Measurements from ENCODE around the gene EIPR1.
"Not testable (repeated sequence)": the region's sequence is repeated elsewhere in the genome, so short reads cannot be mapped to it uniquely, and the experiment has no call there.

EIPR1 gene

DNA sequence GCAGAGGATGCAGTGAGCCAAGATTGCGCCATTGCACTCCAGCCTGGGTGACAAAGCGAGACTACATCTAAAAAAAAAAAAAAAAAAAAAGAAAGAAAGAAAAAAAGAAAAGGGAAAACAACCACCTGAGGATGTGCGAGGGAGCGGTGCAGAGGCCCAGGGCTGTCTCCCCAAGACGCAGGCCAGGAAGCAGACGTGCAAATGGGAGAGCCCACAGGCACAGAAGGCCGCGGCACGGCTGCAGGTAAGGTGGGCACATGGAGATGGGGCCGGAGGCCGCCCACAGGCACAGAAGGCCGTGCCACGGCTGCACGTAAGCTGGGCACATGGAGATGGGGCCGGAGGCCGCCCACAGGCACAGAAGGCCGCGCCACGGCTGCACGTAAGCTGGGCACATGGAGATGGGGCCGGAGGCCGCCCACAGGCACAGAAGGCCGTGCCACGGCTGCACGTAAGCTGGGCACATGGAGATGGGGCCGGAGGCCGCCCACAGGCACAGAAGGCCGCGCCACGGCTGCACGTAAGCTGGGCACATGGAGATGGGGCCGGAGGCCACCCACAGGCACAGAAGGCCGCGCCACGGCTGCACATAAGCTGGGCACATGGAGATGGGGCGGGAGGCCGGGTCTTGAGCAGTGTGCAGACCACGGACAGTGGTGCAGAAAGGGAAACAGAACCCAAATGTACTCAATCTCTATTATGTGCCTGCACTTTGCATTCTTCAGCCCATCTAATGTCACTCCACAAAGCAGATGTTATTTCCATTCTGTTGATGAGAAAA is 93.6 kb downstream of the EIPR1 start:
- not testable (repeated sequence) for DNase-seq

DNA sequence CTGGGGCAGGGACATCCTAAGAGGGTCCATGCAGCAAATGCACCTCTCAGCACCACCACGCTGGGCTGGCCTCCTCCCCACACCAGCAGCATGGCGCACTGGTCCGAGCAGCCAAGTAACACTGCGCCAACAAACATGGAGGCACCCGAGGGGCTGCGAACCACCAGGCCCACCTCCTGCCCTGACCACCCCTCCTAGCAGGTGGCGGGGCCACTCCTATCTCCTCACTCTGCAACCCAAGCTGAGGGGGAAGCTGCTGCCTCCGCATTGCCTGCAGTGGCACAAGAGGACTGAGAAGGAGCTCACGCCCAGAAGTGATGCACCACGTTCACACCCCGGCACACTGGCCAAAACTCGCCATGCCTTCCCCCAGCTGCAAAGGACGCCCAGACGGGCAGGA is 94.4 kb downstream of the EIPR1 start:
- no peak for DNase-seq

DNA sequence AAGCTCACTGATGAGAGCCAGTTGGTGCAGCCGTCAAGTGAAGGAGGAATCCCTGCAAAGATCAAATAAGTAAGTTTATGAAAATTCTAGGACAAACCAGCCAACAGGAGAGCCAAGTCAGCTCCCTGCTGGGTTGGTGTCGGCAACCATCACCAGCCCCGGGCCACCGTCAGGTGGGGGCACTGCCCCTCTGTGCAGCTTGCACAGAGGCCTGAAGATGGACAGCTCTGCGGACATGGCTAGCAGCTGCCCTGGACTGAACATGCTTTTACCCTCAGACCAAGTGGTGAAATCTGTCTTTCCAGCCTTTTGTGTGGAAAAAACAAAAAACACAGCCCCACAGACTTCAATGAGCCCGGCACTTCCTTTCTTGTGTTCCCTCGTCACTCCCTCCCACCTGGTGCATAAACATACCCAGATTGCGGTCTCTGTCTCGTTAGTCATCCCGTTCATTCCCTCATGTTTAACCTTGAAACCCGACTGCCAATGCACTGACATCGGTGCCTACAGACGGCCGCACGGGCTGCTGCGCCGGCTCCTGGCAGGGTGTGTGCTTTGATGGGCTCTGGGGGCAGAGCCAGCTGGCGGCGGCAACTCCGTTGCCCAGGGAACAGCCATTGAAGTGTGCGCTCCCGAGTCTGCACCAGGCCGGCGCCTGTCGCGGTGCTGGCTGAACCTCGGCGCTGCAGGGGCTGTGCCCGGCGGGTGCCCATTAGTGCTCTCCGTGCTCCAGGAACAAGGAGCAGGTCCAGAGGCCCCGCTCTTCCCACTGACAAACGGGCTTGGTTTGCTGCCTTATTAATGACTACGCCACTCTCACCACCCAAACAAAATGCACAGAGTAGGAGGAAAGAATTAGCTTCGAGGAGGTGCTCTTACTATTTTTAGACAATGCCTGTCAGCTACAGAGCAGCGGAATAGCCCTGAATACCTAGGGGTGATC is 95.3 kb downstream of the EIPR1 start:
- DNase-seq = no peak

DNA sequence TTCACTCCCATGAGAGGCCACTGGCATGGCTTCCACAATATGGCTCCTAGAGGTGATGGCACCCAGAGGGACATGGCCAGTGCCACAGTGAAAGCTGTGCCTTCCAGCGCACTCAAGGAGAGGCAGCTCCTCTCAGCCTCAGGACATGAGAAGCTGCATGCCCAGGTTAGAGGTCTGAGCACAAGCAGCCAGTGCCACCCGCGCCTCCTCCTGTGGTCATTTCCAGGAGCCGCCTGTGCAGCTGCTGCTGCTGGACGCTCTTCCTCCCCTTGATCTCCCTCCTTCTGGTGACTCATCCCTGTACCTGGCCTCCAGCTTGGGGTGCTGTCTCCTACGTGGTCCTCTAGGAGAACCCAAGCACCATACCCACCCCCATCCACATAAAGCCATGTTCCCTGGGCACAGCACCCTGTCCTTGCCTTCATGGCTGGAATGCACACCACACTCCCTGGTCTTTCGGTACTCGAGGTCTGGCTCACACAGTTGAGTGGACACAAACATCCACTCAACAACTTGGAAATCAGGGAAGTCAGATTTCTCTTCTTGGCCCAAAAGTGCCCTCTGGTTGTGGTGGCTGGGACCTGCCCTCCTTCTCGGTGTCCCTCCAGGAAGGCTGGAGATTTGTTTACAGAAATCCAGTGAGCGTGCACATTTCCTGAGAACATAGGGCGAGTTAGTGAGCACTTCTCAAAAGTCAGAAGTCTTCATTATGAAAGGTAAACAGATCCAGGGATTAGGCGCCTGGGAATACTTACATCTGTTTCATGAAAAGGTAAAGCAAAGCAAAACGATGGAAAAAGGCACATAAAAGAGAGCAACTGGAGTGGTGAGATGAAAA is 96.7 kb downstream of the EIPR1 start:
- no peak for DNase-seq

DNA sequence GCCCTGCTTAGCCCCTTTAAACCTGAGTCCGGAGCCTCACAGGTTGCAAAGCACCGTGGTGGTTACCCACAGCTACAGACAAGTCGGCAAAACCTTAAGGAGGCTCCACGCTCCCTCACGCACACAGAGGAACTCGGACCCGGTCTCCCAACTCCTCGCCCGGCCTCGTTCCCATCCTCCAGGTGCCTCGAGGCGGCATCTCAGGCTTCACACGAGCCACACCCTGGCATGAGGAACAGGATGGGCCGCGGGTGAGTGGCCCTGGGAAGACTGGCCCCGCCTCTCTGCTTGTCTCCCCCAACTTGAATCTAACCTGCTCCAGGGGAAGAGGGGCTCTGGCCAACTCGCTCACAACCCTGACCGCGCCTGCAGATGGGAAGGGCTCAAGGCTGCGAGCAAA is 97.4 kb downstream of the EIPR1 start:
- DNase-seq = no peak

DNA sequence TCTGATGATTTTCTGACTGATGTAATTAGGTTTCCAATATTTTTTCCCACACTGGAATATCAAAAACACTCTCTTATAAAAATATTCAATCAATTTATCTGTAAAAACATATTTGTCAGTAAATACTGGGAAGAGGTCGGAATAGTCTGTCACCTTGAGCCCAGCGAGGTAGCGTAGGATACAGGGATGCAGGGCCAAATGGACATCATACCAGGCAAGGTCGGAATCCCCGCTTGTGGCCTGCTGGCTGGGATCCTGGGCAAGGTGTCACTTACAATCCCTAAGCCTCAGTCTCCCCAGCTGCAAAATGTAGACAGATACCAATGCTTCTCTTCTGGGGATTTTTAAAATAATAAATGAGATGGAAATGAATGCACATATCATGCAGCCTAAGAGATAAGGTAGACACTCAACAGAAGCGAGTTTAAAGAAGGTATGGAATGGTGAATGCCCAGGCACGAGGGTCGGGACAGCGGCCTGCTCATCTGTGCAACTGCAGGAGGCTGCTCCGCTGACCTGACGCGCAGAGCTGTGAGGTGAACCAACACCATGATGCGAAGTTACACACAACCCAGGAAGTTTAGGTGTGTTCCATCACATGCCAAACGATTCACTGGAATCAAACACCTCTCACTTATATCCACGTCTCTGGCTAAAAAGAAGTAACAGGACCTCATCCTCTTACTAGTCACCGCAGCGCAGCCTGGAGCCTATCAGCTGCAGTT is 98.2 kb downstream of the EIPR1 start:
- DNase-seq = no peak

DNA sequence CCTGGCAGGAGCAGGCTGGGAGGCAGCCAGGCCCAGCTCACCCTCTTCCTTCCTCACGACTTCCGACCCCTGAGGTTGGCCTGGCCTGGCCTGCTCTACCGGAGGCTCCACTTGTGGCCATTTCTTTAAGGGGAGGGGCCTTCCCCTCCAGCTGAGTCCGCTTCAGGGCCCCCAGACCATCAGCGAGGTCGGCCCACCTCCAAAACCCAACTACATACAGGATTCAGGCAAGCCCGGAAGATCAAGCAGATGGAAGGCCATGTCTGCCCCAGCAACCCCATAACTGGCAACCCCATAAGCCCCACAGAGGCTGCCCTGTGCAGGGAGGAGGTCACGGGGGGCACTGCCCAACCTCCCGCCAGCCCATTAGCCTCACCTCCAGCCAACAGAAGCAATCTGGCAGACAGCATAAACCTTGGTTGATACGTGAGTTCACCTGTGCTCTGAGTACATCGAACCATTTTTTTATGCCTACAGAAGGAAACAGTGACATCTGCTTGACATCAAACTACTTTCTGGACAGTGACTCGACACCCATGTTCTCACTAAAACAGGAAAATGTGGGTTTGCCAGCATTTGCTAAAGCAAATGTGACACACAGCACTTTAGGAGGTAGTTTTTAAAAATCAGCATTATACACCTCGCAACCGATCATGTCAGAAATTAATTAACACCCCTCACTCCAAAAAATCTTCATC is 98.9 kb downstream of the EIPR1 start:
- DNase-seq = no peak

DNA sequence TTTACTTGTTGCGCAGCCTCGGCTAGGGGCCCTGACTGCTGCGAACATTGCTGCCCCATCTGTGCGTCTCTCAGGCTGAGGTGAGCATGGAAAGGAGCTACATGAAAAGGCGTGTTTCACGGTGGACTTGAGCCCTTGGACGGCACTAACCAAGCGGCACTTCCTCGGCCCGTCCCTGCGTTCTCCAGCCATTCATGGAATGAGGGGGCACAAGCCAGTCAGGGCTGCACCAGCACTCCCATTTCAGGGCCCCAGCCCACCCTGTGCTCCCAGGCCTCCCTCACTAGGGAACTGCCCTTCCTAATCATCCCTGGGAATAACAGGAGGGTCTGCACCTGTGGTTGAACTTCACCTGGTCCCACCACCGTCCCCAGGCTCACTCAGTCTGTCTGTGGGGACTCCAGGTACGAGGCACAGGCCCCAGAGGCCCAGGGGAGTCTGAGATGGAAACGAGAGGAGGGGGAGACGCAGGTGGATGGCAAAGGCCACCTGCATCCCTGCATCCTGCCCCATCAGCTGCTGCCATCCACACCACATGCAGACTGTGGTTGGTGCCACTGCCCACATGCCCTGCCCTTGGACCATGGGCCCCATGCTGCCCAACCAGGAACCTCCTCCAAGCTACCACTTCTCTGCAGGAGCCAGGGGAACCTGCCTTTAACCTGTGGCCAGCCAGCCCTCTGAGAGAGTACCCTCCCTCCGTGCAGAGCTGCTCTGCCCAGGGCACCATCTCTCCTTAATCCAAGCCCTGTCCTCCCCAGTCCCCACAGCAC is 99.7 kb downstream of the EIPR1 start:
- no peak for DNase-seq

DNA sequence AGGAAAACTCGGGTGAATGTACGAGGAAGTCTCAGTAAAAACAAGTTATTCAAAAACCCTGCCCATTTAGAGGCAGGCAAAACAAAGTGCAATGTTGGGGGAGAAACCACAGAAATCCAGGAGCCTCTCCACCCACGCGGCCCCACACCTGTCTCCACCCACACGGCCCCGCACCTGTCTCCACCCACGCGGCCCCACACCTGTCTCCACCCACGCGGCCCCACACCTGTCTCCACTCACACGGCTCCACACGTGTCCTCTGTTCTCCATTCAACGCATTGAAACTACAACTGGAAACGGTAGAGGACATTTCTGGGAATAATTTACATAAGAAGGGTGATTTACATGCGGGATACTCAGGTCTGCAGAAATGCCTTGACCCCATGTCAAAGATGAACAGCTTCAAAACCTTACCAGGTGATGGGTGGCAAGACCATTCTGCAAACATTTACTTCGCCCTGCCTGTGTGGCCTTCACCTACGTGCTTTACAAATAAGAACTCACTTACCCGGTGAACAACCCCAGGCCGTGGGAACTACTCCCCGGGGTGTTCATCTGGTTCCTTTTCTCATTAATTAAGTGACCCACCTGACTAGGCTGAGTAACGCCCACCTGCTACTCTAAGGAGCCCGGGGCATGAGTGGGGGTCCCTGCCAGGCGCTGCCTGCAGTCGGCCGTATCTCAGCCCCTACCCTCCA is 100.4 kb downstream of the EIPR1 start:
- no peak for DNase-seq

DNA sequence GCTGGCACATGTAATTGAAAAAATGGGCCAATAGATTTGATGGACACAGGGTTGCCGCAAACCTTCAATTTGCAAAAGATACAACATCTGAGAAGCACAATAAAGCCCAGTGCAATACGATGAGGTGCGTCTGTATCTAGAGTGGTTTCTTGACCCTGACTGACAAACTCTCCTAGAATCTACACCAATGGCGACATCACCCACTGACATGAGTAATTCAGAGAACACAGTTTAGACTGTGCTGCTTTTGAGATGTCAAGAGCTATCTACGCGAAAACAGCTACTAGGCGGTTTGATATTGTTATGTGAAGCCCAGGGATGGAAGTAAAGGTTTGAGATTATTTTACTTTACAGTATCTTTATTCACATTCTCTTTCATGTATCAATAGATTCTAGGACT is 104.9 kb downstream of the EIPR1 start:
- no peak for DNase-seq

DNA sequence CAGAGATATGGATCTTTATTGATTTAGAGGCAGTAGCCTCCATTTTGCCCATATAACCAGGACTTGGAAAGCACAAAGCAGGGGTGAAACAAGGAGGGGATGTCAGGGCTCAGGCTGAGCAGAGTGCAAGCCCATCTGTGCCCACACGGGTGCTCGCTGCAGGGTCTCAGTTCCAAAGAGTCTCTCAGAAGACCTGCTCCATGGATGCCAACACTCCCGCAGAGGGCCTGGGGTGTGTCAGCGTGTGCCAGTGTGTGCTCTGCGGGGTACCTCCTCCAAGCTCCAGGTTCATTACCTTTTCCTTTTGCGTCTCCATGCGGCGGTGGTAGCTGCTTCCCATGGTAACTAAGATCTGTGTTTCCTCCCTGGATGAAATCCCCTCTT is 107.5 kb downstream of the EIPR1 start:
- DNase-seq = no peak

DNA sequence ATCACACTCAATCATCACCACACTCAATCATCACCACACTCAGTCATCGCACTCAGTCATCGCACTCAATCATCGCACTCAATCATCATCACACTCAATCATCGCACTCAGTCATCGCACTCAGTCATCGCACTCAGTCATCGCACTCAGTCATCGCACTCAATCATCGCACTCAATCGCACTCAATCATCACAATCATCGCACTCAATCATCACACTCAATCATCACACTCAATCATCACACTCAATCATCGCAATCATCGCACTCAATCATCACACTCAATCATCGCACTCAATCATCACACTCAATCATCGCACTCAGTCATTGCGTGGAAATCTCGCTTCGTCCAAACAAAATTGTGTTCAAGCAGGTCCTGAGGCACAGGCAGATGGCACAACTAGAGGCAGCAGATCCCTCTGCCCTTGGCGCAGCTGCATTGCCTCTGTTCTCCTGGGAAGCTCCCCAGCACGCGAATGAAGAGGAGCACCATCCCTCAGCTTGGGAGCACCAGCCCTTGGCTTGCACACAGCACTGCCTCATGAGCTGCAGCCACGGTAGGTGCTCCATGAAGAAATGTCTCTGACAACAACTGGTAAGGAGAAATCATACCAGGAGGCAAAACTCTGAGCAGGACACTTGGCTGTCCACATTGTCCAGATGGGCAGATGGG is 108.1 kb downstream of the EIPR1 start:
- DNase-seq = no peak

DNA sequence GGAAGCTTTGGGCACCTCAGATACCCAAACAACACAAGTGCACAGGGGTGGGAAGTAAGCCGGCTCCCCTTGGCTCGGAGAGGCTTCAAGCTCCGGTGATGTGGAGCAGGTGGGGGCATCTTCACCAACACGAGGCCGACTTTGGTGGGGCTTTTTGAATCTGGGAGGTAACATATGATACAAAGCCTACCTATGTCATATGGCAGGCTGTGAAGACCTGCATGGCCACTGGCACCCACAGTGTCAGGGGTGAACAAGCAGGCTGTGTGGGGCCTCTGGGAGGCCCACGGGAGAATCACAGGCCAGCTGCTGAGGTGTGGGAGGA is 109.0 kb downstream of the EIPR1 start:
- DNase-seq = no peak

DNA sequence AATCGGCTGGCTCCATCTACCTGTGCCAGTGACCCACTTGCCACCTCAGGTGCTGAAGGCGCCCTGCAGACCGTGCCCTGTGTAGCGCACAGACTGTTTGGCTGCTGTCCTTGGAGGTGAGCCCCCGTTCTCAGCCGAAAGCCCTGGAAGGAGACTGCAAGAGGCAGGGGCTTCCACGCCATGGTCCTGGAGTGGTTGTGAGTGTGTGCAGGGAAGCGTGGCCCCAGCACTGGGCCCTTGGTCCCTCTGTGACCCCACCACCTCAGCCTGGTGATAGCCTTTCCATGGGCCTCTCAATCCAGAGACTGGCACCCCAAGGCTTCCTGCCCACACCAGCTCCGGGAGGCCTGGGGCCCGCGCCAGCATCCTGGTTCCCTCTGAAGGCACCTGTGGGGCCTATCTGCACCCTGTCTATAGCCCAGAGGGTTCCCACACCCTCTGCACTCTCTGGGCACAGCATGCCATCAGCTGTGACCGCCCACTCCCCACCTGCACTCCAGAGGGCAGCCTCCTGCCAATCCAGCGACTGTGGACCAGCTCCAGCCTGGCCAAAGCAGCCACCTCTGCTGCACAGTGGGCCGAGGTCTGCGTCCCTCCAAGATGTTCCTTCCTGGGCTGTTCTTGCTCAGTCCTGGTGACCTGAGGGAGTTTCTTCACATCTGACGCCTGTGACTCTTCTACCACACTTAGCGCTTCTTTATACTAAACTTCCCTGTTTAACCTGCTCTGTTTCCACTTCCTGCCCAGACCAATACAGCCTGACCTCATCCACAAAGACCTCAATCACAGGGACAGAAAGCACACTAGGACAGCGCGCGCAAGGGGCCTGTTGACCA is 109.5 kb downstream of the EIPR1 start:
- no peak for DNase-seq

DNA sequence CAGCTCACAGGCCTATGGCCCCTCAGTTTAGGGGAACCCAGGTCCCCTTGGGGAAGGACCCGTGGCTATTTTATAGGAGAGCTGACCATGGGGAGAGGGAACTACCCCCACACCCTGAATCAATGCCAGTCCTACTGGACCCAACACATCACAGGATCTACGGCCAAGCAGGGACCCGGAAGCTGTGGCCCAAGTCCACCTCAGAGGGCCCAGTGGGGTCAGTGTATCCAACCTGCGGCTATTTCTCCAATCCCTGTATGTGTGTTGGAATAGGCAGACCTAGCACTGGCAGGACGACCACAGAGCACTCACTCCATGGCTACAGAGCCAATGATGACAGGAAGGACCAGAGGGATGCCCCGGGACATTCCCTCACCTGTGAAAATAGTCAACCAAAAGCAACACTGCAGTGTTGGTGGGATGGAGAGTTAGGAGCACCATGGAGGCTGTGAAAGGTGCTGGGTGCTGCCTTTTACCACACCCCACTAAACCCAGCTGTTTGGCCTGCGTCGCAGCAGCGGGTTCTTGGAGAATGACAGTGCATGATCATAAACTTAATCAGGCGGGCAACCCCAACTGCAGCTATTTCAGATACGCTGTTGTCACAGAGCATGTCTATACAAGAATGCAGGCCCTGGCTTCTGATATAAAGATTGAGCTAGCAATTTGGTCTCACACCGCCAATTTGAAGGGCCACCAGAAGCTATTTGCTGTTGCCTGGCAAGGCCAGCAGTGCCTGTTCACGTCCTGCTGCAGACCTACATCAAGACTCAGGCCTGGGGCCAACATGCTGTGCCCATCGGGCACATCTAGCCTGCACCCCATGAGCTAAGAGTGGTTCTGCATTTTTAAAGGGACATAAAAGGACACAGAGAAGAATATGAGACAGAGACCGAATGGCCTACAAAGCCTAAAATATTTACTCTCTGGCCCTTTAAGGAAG is 110.4 kb downstream of the EIPR1 start:
- no peak for DNase-seq

DNA sequence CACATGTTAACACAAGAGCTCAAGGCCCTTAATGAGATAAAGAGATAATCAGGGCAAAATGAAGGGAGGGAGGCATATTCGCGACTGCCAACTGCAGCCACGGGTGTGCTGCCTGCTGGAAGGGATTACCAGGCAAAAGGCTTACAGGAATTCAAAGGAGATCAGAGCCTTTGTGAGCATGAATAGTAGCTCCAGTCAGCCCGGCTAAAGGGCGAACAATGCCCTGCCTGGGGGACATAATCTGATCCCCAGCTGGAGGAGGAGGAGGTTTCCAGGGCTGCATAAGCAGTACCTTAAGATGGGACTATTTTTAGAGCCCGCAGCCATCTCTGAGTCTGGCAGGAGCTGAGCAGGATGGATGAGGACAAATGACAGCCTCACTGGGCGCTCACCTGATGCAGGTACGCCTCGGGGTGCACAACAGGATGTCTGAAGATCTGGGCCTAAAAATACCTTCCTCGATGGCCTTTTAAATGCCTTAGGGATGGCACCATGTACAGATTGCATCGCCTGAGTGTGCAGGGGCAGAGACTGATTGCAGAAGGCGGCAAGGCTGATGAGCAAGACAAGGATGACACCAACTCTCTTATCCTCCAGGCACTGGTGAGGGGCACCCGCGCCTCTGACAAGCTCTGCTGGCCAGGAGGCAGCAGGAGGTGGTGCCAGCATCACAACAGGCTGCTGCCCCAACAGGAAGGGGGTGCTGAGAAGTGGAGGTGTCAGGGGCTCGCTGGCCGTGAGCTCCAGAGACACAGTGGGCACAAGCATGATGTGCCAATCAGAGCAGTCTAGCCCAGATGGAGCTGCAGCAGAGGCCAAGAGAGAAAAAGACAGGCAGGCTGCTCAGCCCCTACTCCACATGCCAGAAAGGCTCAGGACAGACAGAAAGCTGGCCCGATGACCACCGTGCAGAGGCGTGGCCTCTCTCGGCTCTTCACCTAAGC is 111.4 kb downstream of the EIPR1 start:
- no peak for DNase-seq

DNA sequence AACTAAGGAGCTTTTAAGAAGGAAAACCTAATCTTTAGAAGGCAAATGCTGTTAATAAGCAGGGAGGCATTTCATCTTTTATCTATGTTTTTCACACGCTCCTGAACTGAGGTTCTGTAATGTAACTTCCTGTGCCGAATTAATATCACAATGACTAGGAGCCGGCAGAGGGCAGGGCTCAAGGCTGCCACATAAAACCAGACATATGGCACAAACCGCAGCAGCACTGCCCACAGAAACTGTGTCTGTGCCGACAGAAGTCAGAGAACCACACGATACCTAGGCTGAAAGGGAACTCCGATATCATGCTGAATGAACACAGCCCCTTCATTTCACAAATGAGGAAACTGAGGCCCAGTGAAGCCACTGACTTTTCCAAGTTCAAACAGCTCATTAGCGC is 112.1 kb downstream of the EIPR1 start:
- no peak for DNase-seq
